Measurements from ENCODE around the gene TLE5. TPM values are rescaled to one million over a fixed set of nuclear protein-coding genes. Genes with fewer than 3 reads are reported as not detected.

Gene TLE5
- total and polyA plus RNA-seq, 2 of the 4 experiments (the other 2 are of a cell fraction): 119 to 407 TPM

- Histone ChIP-seq H3K4ac (ENCODE audit: low read depth, low read length) (no peak overlapping the region), H3K4me1 (ENCODE audit: control insufficient read depth, insufficient read depth, low read length) (peaks cover 4% of the 10 kb centered on the region)
- in situ Hi-C loops (cut with MboI; ENCODE audit: low sequenced_read_pairs): no loop called here
These were observed 3.5 kb upstream of the TLE5 start for GRCh38 chr19:3065675-3066357.

More at GRCh38 chr19:3065675-3066357, 3.5 kb upstream of the TLE5 start:
- H3K9me1 ChIP-seq (ENCODE audit: insufficient read depth, low read length): no peaks in the 10 kb centered on the region; the same call in 1 of the 2 replicates
- H2AK9ac ChIP-seq (replicated peaks; ENCODE audit: low read depth, low read length, poor library complexity): no peak overlapping the region
- dilution Hi-C loops (cut with HindIII; ENCODE audit: low sequenced_read_pairs, unreplicated experiment) (no loop called here), intact Hi-C loops (cut with micrococcal nuclease) (no loop called here)
- H3K4me2 ChIP-seq (ENCODE audit: low read depth, low read length): no peak overlapping the region
- 83% methylated on average over 2 of the region's 15 CpGs; no CpG with 5 or more reads in 1 of the 2 experiments for WGBS, 2 experiments (ENCODE audit: extremely low coverage in 2 of 2, insufficient read length in 1 of 2)
- H3K79me1 ChIP-seq (ENCODE audit: low read depth in 1 of 2, low read length in 2 of 2): peaks cover 3 to 14% of the 10 kb centered on the region in 2 experiments; a peak in 3 of 4 replicates
- no peak overlapping the region for H3K56ac ChIP-seq (ENCODE audit: extremely low read depth, insufficient read depth, low read length)
- BruUV-seq (replicated peaks): no TSS peak
- no peaks in the 10 kb centered on the region for H3K36me3 ChIP-seq (ENCODE audit: control insufficient read depth, insufficient read depth, low read length)
- H3K9me3 ChIP-seq (ENCODE audit: control insufficient read depth, insufficient read depth, low read length): no peaks in the 10 kb centered on the region
- no peak overlapping the region for H4K91ac ChIP-seq (ENCODE audit: insufficient read depth, low read depth, low read length)
- H4K5ac ChIP-seq (ENCODE audit: low read depth, low read length): no peak overlapping the region
- H2AK5ac ChIP-seq (ENCODE audit: low read depth, low read length): no peak overlapping the region
- TF ChIP-seq NFE2L2 (IDR thresholded peaks at IDR 0.05; ENCODE audit: low read depth, low read length): no peak
- TF ChIP-seq CHD1 (IDR thresholded peaks at IDR 0.05; ENCODE audit: low read depth, low read length): no peak
- TF ChIP-seq USF2 (IDR thresholded peaks at IDR 0.05; ENCODE audit: low read depth, low read length): no peak
- TF ChIP-seq MAZ (IDR thresholded peaks at IDR 0.05; ENCODE audit: borderline replicate concordance, low read depth, low read length): no peak
- TF ChIP-seq FOS (IDR thresholded peaks at IDR 0.05; ENCODE audit: low read depth, low read length): no peak
- ChIA-PET POLR2A (ENCODE audit: unreplicated experiment) (no interaction called here), CTCF (no interaction called here)
- no peak overlapping the region for H2BK20ac ChIP-seq (ENCODE audit: low read depth, low read length)
- no peak overlapping the region for H2BK15ac ChIP-seq (ENCODE audit: low read depth, low read length)
- H3K14ac ChIP-seq (replicated peaks; ENCODE audit: low read depth, low read length): no peak overlapping the region
- no peak overlapping the region for H3K23ac ChIP-seq (ENCODE audit: low read depth, low read length)
- H3K9ac ChIP-seq (ENCODE audit: low read depth, low read length): no peak overlapping the region
- no peak overlapping the region for H3K18ac ChIP-seq (ENCODE audit: low read depth, low read length)
- no peak overlapping the region for H4K8ac ChIP-seq (ENCODE audit: low read depth in 2 of 2, low read length in 2 of 2)
- H2BK5ac ChIP-seq (ENCODE audit: low read depth, low read length, poor library complexity, severe bottlenecking): no peak overlapping the region
- DNase-seq (no peak), ATAC-seq (ENCODE audit: low read depth) (no peak)
- no peak overlapping the region for H2AFZ ChIP-seq (replicated peaks; ENCODE audit: low read length, poor library complexity)
- no peaks in the 10 kb centered on the region for H3K27me3 ChIP-seq (ENCODE audit: control insufficient read depth, insufficient read depth, low read length)
- no peak overlapping the region for H3K27ac ChIP-seq (ENCODE audit: insufficient read depth, low read length)
- no peak overlapping the region for H2BK120ac ChIP-seq (ENCODE audit: low read depth, low read length)
- 0 out of 2 replicates have a peak, but pooled peaks cover under 1% of the 10 kb centered on the region for H4K20me1 ChIP-seq (ENCODE audit: insufficient read depth, low read length)
- H3K4me3 ChIP-seq (ENCODE audit: insufficient read depth, low read depth, low read length): no peak overlapping the region

All from IMR-90 (cell line).